DOHH2 (cell line): ENCODE data around the gene NME4.

Source experiments
- CTCF ChIP-seq: fragments of 200-600 bp; sonication (generic); IDR thresholded peaks from one replicate; pipeline ENCODE4 v1.5.1; 2014; ENCODE audit warnings: antibody characterized with exemption, mild to moderate bottlenecking, low read depth, low read length; ENCODE audit not compliant: poor library complexity, severe bottlenecking
- EZH2phosphoT487 ChIP-seq: fragments of 200-600 bp; sonication (generic); IDR thresholded peaks from 2 replicates; pipeline ENCODE4 v1.6.1; 2017; ENCODE audit warnings: borderline replicate concordance, mild to moderate bottlenecking, antibody characterized with exemption, low read length, moderate library complexity, mixed read lengths

- no peak for TF ChIP-seq CTCF
- TF ChIP-seq EZH2phosphoT487, result no peak
These were observed 33.9 kb downstream of the NME4 start for GRCh38 chr16:430904-431303.
